ENCODE measurements around the gene ZBTB20. TPM values are rescaled to one million over a fixed set of nuclear protein-coding genes. Genes with fewer than 3 reads are reported as not detected.

Gene ZBTB20
- total and polyA plus RNA-seq, 4 donors: 0.74 to 77.1 (median 27.9) TPM

- ATAC-seq (ENCODE audit: insufficient read depth, low FRiP score): no peak
- DNase-seq: no peak
- no peak for TF ChIP-seq CTCF (IDR thresholded peaks at IDR 0.05; ENCODE audit: control extremely low read depth, extremely low read depth)
Observed at GRCh38 chr3:114323546-114324254, 823.4 kb downstream of the ZBTB20 start.

GRCh38 chr3:114320246-114320645 is 826.8 kb downstream of the ZBTB20 start:
- Histone ChIP-seq H3K27ac (ENCODE audit: low read depth in 1 of 2, low read length in 1 of 2) (no peak overlapping the region), H3K9me3 (ENCODE audit: control insufficient read depth in 4 of 4, insufficient read depth in 3 of 4, low read length in 3 of 4) (no peaks in the 10 kb centered on the region), H3K36me3 (ENCODE audit: control insufficient read depth in 4 of 4, insufficient read depth in 4 of 4, low read length in 4 of 4) (peaks cover 0 to 7% (median 2%) of the 10 kb centered on the region in 4 donors), H3K4me3 (no peak overlapping the region), H3K9ac (ENCODE audit: insufficient read depth in 1 of 2, low read length in 2 of 2) (no peak overlapping the region), H3K4me1 (ENCODE audit: control insufficient read depth in 5 of 5, insufficient read depth in 5 of 5, low read length in 5 of 5) (peaks cover 0 to 4% (median 0%) of the 10 kb centered on the region in 5 donors), H3K27me3 (ENCODE audit: control insufficient read depth in 3 of 3, insufficient read depth in 3 of 3, low read length in 2 of 3) (no peaks in the 10 kb centered on the region)
- WGBS, 2 donors: 50 to 72% methylated on average over 1 of the region's 1 CpG
- no peak for TF ChIP-seq CTCF (IDR thresholded peaks at IDR 0.05; ENCODE audit: control extremely low read depth, extremely low read depth)
- DNase-seq: no peak
- no peak for ATAC-seq (ENCODE audit: insufficient read depth, low FRiP score)

More at GRCh38 chr3:114323546-114324254, 823.4 kb downstream of the ZBTB20 start:
- Histone ChIP-seq H3K27me3 (ENCODE audit: control insufficient read depth in 3 of 3, insufficient read depth in 3 of 3, low read length in 2 of 3) (no peaks in the 10 kb centered on the region), H3K4me1 (ENCODE audit: control insufficient read depth in 5 of 5, insufficient read depth in 5 of 5, low read length in 5 of 5) (peaks cover 0 to 3% (median 0%) of the 10 kb centered on the region in 5 donors), H3K9me3 (ENCODE audit: control insufficient read depth in 4 of 4, insufficient read depth in 3 of 4, low read length in 3 of 4) (no peaks in the 10 kb centered on the region), H3K9ac (ENCODE audit: insufficient read depth in 1 of 2, low read length in 2 of 2) (no peak overlapping the region), H3K27ac (ENCODE audit: low read depth in 1 of 2, low read length in 1 of 2) (no peak overlapping the region), H3K36me3 (ENCODE audit: control insufficient read depth in 4 of 4, insufficient read depth in 4 of 4, low read length in 4 of 4) (peaks cover 0 to 7% (median 3%) of the 10 kb centered on the region in 4 donors), H3K4me3 (no peak overlapping the region)
- 94 to 95% methylated on average over 3 of the region's 3 CpGs for WGBS, 2 donors

- no peak overlapping the region for H3K4me3 ChIP-seq
Observed at GRCh38 chr3:114319453-114319852, 827.6 kb downstream of the ZBTB20 start.

More at GRCh38 chr3:114319453-114319852, 827.6 kb downstream of the ZBTB20 start:
- H3K4me1 ChIP-seq (ENCODE audit: control insufficient read depth in 5 of 5, insufficient read depth in 5 of 5, low read length in 5 of 5): peaks cover 0 to 4% (median 0%) of the 10 kb centered on the region in 5 donors
- no peaks in the 10 kb centered on the region for H3K9me3 ChIP-seq (ENCODE audit: control insufficient read depth in 4 of 4, insufficient read depth in 3 of 4, low read length in 3 of 4)
- no peak for TF ChIP-seq CTCF (IDR thresholded peaks at IDR 0.05; ENCODE audit: control extremely low read depth, extremely low read depth)
- H3K9ac ChIP-seq (ENCODE audit: insufficient read depth in 1 of 2, low read length in 2 of 2): no peak overlapping the region
- peaks cover 0 to 7% (median 2%) of the 10 kb centered on the region in 4 donors for H3K36me3 ChIP-seq (ENCODE audit: control insufficient read depth in 4 of 4, insufficient read depth in 4 of 4, low read length in 4 of 4)
- H3K27me3 ChIP-seq (ENCODE audit: control insufficient read depth in 3 of 3, insufficient read depth in 3 of 3, low read length in 2 of 3): no peaks in the 10 kb centered on the region
- no peak overlapping the region for H3K27ac ChIP-seq (ENCODE audit: low read depth in 1 of 2, low read length in 1 of 2)
- DNase-seq (peak in 2 of 3 donors; percentile 1 to 17), ATAC-seq (ENCODE audit: insufficient read depth, low FRiP score) (no peak)
- 77 to 89% methylated on average over 4 of the region's 4 CpGs for WGBS, 2 donors
